Activated CD8-positive, alpha-beta T cell treated with anti-CD3 and anti-CD28 coated beads for 36 hours (primary cell): Measurements from ENCODE around the gene CCDC126. TPM values are rescaled to one million over a fixed set of nuclear protein-coding genes. Genes with fewer than 3 reads are reported as not detected.

Experiments
- ATAC-seq: fragments of 200-7000 bp; cut with Tn5 transposase; one replicate; pipeline ENCODE4 v1.10.0; 2021; ENCODE audit warnings: mild to moderate bottlenecking, moderate library complexity
- CTCF ChIA-PET: fragments of 350-600 bp; sonication (Branson Sonifier 250); formaldehyde crosslinking; loops from one replicate; lab custom pipeline; 2021; ENCODE audit warnings: antibody characterized with exemption; lab: Charles Lee
- POLR2A ChIA-PET: fragments of 350-600 bp; sonication (Branson Sonifier 250); formaldehyde crosslinking; loops from one replicate; lab custom pipeline; 2021; ENCODE audit warnings: antibody characterized with exemption; lab: Charles Lee
- DNase-seq: peaks from one replicate; pipeline ENCODE4 v3.0.0-alpha.2; 2020
- H3K27ac Mint-ChIP-seq: one replicate; pipeline ENCODE4 v1.8.0; 2021; ENCODE audit warnings: mild to moderate bottlenecking, mixed read lengths
- H3K27me3 Mint-ChIP-seq: one replicate; pipeline ENCODE4 v1.8.0; 2021; ENCODE audit warnings: mixed read lengths
- H3K36me3 Mint-ChIP-seq: one replicate; pipeline ENCODE4 v1.8.0; 2021; ENCODE audit warnings: low read depth, mixed read lengths
- H3K4me1 Mint-ChIP-seq: one replicate; pipeline ENCODE4 v1.8.0; 2021; ENCODE audit warnings: low read depth, mixed read lengths
- H3K4me3 Mint-ChIP-seq: one replicate; pipeline ENCODE4 v1.8.0; 2021; ENCODE audit warnings: mild to moderate bottlenecking, moderate library complexity, mixed read lengths
- H3K9me3 Mint-ChIP-seq: one replicate; pipeline ENCODE4 v1.8.0; 2021; ENCODE audit warnings: mixed read lengths
- intact Hi-C: fragments of 100-400 bp; cut with micrococcal nuclease; formaldehyde crosslinking; loops from one replicate; pipeline ENCODE4 v1.10.0; 2022
- total RNA-seq, 2 experiments: library from RNA; stranded (reverse); gene quantifications; one replicate each; pipeline ENCODE4 v1.2.3, GENCODE V29; 2021
- TF ChIP-seq, protein P1 (sequence below): fragments of 200-600 bp; IDR thresholded peaks from one replicate; pipeline ENCODE4 v1.8.0; 2022; ENCODE audit warnings: antibody characterized with exemption, mild to moderate bottlenecking

The CCDC126 gene
- total RNA-seq, 2 experiments from 2014 or later, result 5.5 to 6.5 TPM

DNA sequence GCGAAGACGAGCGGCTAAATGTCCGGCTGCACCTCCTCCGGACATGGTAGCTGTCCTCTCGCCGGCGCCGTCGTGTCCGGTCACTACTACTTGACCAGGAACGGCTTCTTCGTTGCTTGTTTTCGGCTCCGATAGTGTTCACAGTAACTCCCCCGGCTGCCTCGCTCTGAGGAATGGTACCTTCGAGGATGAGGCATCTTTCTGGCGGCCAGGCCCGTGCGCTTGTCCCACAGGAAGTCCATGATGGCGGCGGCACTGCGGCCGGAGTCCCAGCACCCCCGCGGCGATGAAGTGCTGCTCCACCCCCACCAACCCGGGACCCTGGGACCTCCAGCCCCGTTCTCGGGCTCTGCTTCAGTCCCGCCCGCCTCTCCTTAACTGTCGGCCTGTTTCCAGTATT lies 11.0 kb upstream of the CCDC126 start:
- intact Hi-C loops, result no loop called here
- no peak overlapping the region for H3K4me3 Mint-ChIP-seq
- H3K4me1 Mint-ChIP-seq, result no peaks in the 10 kb centered on the region
- H3K27ac Mint-ChIP-seq, result no peak overlapping the region
- no peaks in the 10 kb centered on the region for H3K9me3 Mint-ChIP-seq
- TF ChIP-seq, protein P1, sequence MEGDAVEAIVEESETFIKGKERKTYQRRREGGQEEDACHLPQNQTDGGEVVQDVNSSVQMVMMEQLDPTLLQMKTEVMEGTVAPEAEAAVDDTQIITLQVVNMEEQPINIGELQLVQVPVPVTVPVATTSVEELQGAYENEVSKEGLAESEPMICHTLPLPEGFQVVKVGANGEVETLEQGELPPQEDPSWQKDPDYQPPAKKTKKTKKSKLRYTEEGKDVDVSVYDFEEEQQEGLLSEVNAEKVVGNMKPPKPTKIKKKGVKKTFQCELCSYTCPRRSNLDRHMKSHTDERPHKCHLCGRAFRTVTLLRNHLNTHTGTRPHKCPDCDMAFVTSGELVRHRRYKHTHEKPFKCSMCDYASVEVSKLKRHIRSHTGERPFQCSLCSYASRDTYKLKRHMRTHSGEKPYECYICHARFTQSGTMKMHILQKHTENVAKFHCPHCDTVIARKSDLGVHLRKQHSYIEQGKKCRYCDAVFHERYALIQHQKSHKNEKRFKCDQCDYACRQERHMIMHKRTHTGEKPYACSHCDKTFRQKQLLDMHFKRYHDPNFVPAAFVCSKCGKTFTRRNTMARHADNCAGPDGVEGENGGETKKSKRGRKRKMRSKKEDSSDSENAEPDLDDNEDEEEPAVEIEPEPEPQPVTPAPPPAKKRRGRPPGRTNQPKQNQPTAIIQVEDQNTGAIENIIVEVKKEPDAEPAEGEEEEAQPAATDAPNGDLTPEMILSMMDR, result no peak
- ChIA-PET CTCF (no interaction called here), POLR2A (no interaction called here)
- no peaks in the 10 kb centered on the region for H3K27me3 Mint-ChIP-seq
- H3K36me3 Mint-ChIP-seq, result no peaks in the 10 kb centered on the region
- no peak for DNase-seq
- no peak for ATAC-seq

DNA sequence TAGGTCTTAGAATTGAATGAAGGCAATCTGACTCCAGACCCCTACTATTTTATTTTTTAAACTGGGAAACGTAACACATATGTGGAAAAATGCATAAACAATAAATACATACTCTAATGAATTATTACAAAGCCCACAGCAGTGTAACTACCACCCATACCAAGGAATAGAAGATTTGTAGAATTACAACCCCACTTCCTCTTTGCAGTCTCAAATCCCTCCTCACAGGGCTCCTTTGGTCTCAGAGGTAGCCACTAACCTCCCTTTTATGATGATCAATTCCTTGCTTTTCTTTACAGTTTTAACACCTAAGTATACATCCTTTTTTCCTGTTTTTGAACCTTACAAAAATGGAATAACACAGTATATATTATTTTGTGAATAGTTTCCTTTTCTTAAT lies 6.7 kb upstream of the CCDC126 start:
- Mint-ChIP-seq H3K27me3 (no peaks in the 10 kb centered on the region), H3K4me3 (no peak overlapping the region), H3K4me1 (peaks cover 25% of the 10 kb centered on the region), H3K27ac (no peak overlapping the region), H3K36me3 (no peaks in the 10 kb centered on the region), H3K9me3 (peaks cover 3% of the 10 kb centered on the region)
- ATAC-seq (no peak), DNase-seq (no peak)
- POLR2A ChIA-PET, result interaction anchor here (1.4 kb wide), 1 partner anchor 9 kb away, joined by 3 read pairs; no protein-coding TSS in a partner anchor
- TF ChIP-seq, protein P1, result no peak
- CTCF ChIA-PET, result interaction anchor here (0.6 kb wide), 1 partner anchor 20 kb away, joined by 3 read pairs; no protein-coding TSS in a partner anchor
- intact Hi-C loops, result no loop called here

DNA sequence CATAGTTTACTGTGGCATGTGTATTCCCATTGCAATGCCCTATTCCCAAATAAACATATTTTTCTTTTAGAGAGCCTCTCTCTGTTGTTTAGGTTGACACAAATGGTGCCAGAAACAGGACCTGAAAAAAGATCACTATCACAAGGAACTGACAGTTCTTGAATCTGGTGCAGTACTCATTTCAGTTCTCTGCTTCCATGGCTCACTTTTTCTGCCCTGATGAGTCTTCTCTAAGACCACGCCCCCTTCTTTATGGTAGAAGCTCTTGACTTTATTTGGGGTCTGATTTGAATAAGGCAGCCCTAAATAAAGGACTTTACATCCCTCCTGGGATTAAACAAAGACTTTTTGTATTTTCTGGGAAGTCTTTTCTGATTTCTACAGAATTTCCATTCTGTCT lies 3.5 kb upstream of the CCDC126 start:
- Mint-ChIP-seq H3K36me3 (peaks cover 3% of the 10 kb centered on the region), H3K9me3 (peaks cover 6% of the 10 kb centered on the region), H3K27ac (peak overlapping the region; percentile 43), H3K4me1 (peaks cover 44% of the 10 kb centered on the region), H3K27me3 (peaks cover 2% of the 10 kb centered on the region), H3K4me3 (no peak overlapping the region)
- CTCF ChIA-PET, result no interaction called here
- intact Hi-C loops, result no loop called here
- POLR2A ChIA-PET, result no interaction called here
- DNase-seq (peak; percentile 39), ATAC-seq (peak; percentile 32)
- TF ChIP-seq, protein P1, result no peak

DNA sequence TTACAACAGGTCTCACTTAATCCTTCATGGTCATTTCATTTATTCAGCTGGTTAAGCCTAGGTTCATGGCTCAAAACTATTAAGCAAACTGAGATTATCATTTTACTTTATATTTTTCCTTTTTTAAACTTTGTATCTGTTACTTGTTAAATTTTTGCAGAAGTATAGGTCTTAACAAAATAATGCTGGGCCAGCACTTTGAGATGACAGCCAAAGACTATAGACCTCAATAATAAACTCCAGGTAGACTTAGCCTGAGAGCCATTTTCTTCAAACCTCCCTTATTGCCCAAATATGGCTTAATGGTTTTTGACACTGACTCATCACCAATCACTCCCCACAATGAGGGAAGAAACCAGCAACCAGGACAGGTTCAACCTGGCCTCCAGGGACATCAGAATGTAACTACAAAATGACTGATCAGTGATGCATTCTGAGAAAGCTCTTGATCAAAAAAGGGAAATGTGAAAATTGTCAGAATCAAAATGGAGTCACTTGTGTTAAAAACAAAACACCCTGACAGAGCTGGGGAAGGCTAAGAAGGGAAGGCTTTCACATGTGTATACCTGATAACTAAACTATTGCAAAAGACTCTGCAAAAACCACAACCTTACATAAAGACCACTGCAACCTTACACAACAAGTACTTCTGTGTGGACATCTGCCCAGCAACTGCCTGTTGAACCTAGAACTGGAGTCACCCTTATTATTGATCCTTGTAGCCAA lies 2.1 kb upstream of the CCDC126 start:
- H3K27ac Mint-ChIP-seq, result peak overlapping the region; percentile 61

More for the DNA sequence above, 2.1 kb upstream of the CCDC126 start:
- DNase-seq, result peak; percentile 73
- peaks cover 52% of the 10 kb centered on the region for H3K4me1 Mint-ChIP-seq
- no peak overlapping the region for H3K4me3 Mint-ChIP-seq
- peak; percentile 75 for ATAC-seq
- H3K27me3 Mint-ChIP-seq, result peaks cover 2% of the 10 kb centered on the region
- peaks cover 6% of the 10 kb centered on the region for H3K9me3 Mint-ChIP-seq
- CTCF ChIA-PET, result interaction anchor here (1.0 to 1.3 kb wide), 2 partner anchors 30 to 48 kb away, joined by 3 to 4 read pairs; no protein-coding TSS in a partner anchor
- intact Hi-C loops, result loop anchor here (5.0 kb wide), 1 partner anchor 63 kb away; the partner anchor contains the start of gene TRA2A
- TF ChIP-seq, protein P1, result no peak
- peaks cover 3% of the 10 kb centered on the region for H3K36me3 Mint-ChIP-seq
- POLR2A ChIA-PET, result interaction anchor here (2.3 kb wide), 1 partner anchor 12 kb away, joined by 6 read pairs; no protein-coding TSS in a partner anchor
